Hepatocyte (in vitro differentiated cells): ENCODE measurements around the gene ARHGEF4. TPM values are rescaled to one million over a fixed set of nuclear protein-coding genes. Genes with fewer than 3 reads are reported as not detected.

Experiments
- DNase-seq: peaks from one replicate; pipeline ENCODE4 v3.0.0-alpha.2; 2016; ENCODE audit warnings: low spot score
- H2AFZ ChIP-seq: fragments of 200-600 bp; sonication (generic); 2 replicates; pipeline ENCODE4 v1.6.0; 2016; ENCODE audit warnings: antibody characterized with exemption, mild to moderate bottlenecking
- H3K27ac ChIP-seq: fragments of 200-600 bp; sonication (generic); 2 replicates; pipeline ENCODE4 v1.5.1; 2016; ENCODE audit warnings: mild to moderate bottlenecking
- H3K27me3 ChIP-seq: fragments of 200-600 bp; sonication (generic); 2 replicates; pipeline ENCODE4 v1.6.1; 2016
- H3K36me3 ChIP-seq: fragments of 200-600 bp; sonication (generic); replicated peaks from 2 replicates; pipeline ENCODE4 v1.5.1; 2016; ENCODE audit warnings: low read depth; ENCODE audit not compliant: insufficient read depth
- H3K4me1 ChIP-seq: fragments of 200-600 bp; sonication (generic); 2 replicates; pipeline ENCODE4 v1.5.1; 2016; ENCODE audit warnings: mild to moderate bottlenecking, moderate library complexity; ENCODE audit not compliant: insufficient read depth
- H3K4me2 ChIP-seq: fragments of 200-600 bp; sonication (generic); 2 replicates; pipeline ENCODE4 v1.6.0; 2016
- H3K4me3 ChIP-seq: fragments of 200-600 bp; sonication (generic); 2 replicates; pipeline ENCODE4 v1.5.1; 2016; ENCODE audit warnings: mild to moderate bottlenecking
- H3K79me2 ChIP-seq: fragments of 200-600 bp; sonication (generic); 2 replicates; pipeline ENCODE4 v1.6.0; 2017; ENCODE audit warnings: mild to moderate bottlenecking
- H3K9me2 ChIP-seq: fragments of 200-600 bp; sonication (generic); replicated peaks from 2 replicates; pipeline ENCODE4 v1.6.0; 2017; ENCODE audit warnings: mild to moderate bottlenecking; ENCODE audit not compliant: insufficient read depth
- H3K9me3 ChIP-seq: fragments of 200-600 bp; sonication (generic); 2 replicates; pipeline ENCODE4 v1.5.1; 2016; ENCODE audit warnings: low read depth, mild to moderate bottlenecking
- H4K20me1 ChIP-seq: fragments of 200-600 bp; sonication (generic); 2 replicates; pipeline ENCODE4 v1.6.0; 2016; ENCODE audit warnings: mild to moderate bottlenecking; ENCODE audit not compliant: insufficient read depth, poor library complexity, severe bottlenecking
- CTCF ChIP-seq: fragments of 200-600 bp; sonication (generic); IDR thresholded peaks from 2 replicates; pipeline ENCODE4 v1.5.1; 2016; ENCODE audit warnings: antibody characterized with exemption, mild to moderate bottlenecking; ENCODE audit not compliant: poor library complexity
- EZH2 ChIP-seq: fragments of 200-600 bp; sonication (generic); IDR thresholded peaks from 2 replicates; pipeline ENCODE4 v1.6.1; 2016; ENCODE audit warnings: antibody characterized with exemption, mild to moderate bottlenecking, borderline replicate concordance
- EZH2phosphoT487 ChIP-seq: fragments of 200-600 bp; sonication (generic); IDR thresholded peaks from one replicate; pipeline ENCODE4 v1.6.1; 2018; ENCODE audit warnings: antibody characterized with exemption, mild to moderate bottlenecking, low read depth, moderate library complexity; ENCODE audit not compliant: unreplicated experiment, severe bottlenecking
- WGBS: methylation state at CpG from one replicate; pipeline ENCODE4 v1.1.6; 2016; ENCODE audit warnings: low lambda C conversion rate; ENCODE audit errors: missing lambda C conversion rate; 5-methylcytosine and 5-hydroxymethylcytosine counted together
- polyA plus RNA-seq: library from polyadenylated mRNA; unstranded; fragments of >200 nt; fragmentation: Nextera tagmentation; extraction: Ambion mirVana; gene quantifications from 2 replicates; pipeline ENCODE4 v1.2.1, GENCODE V29; 2016
- total RNA-seq: library from RNA; depleted of rRNA; stranded (reverse); fragments of >200 nt; gene quantifications from 2 replicates; pipeline ENCODE4 v1.2.3, GENCODE V29; 2014

ARHGEF4 gene
- total and polyA plus RNA-seq, 2 experiments from 2014 or later, result 11.2 to 15.8 TPM

GRCh38 chr2:131010566-131010965 is 173.9 kb downstream of the ARHGEF4 start:
- no peak overlapping the region for H3K4me3 ChIP-seq
- H2AFZ ChIP-seq, result no peak overlapping the region
- H3K4me1 ChIP-seq, result no peaks in the 10 kb centered on the region
- H4K20me1 ChIP-seq, result no peaks in the 10 kb centered on the region
- no peak for DNase-seq
- TF ChIP-seq CTCF (no peak), EZH2phosphoT487 (no peak), EZH2 (no peak)
- no peaks in the 10 kb centered on the region for H3K9me2 ChIP-seq
- no peaks in the 10 kb centered on the region for H3K36me3 ChIP-seq
- H3K9me3 ChIP-seq, result no peaks in the 10 kb centered on the region
- H3K27me3 ChIP-seq, result peaks cover 8% of the 10 kb centered on the region
- no peak overlapping the region for H3K4me2 ChIP-seq
- H3K79me2 ChIP-seq, result no peaks in the 10 kb centered on the region
- 85% methylated on average over 4 of the region's 4 CpGs for WGBS
- no peak overlapping the region for H3K27ac ChIP-seq

- H3K79me2 ChIP-seq, result no peaks in the 10 kb centered on the region
- H3K27me3 ChIP-seq, result peaks cover 8% of the 10 kb centered on the region
- no peak overlapping the region for H3K4me3 ChIP-seq
- no peak overlapping the region for H2AFZ ChIP-seq
- no peaks in the 10 kb centered on the region for H3K4me1 ChIP-seq
- TF ChIP-seq EZH2phosphoT487 (no peak), EZH2 (no peak), CTCF (no peak)
- no peak for DNase-seq
- H3K36me3 ChIP-seq, result no peaks in the 10 kb centered on the region
- no peaks in the 10 kb centered on the region for H3K9me2 ChIP-seq
- H3K27ac ChIP-seq, result no peak overlapping the region
- no peaks in the 10 kb centered on the region for H4K20me1 ChIP-seq
- 71% methylated on average over 7 of the region's 7 CpGs for WGBS
- no peaks in the 10 kb centered on the region for H3K9me3 ChIP-seq
- no peak overlapping the region for H3K4me2 ChIP-seq
Measured at GRCh38 chr2:131011486-131011885, 174.8 kb downstream of the ARHGEF4 start.

- Histone ChIP-seq H3K36me3 (no peaks in the 10 kb centered on the region), H3K4me1 (peaks cover 4% of the 10 kb centered on the region), H3K4me3 (no peak overlapping the region), H3K79me2 (no peaks in the 10 kb centered on the region), H3K27ac (no peak overlapping the region), H3K27me3 (peaks cover 8% of the 10 kb centered on the region), H3K9me3 (no peaks in the 10 kb centered on the region), H3K4me2 (no peak overlapping the region), H4K20me1 (no peaks in the 10 kb centered on the region), H3K9me2 (no peaks in the 10 kb centered on the region), H2AFZ (no peak overlapping the region)
- no peak for DNase-seq
- TF ChIP-seq EZH2, result no peak
- TF ChIP-seq CTCF, result no peak
- no peak for TF ChIP-seq EZH2phosphoT487
Measured at GRCh38 chr2:131014141-131014540, 177.4 kb downstream of the ARHGEF4 start.

GRCh38 chr2:131015764-131016163 is 179.1 kb downstream of the ARHGEF4 start:
- H3K9me2 ChIP-seq, result no peaks in the 10 kb centered on the region
- no peak overlapping the region for H3K4me3 ChIP-seq
- H3K4me2 ChIP-seq, result no peak overlapping the region
- 96% methylated on average over 11 of the region's 11 CpGs for WGBS
- no peak overlapping the region for H2AFZ ChIP-seq
- no peaks in the 10 kb centered on the region for H3K9me3 ChIP-seq
- H3K27ac ChIP-seq, result no peak overlapping the region
- H3K27me3 ChIP-seq, result no peaks in the 10 kb centered on the region
- H3K4me1 ChIP-seq, result peaks cover 4% of the 10 kb centered on the region
- H4K20me1 ChIP-seq, result no peaks in the 10 kb centered on the region
- TF ChIP-seq CTCF, result no peak
- no peak for TF ChIP-seq EZH2
- no peak for TF ChIP-seq EZH2phosphoT487
- H3K79me2 ChIP-seq, result no peaks in the 10 kb centered on the region
- DNase-seq, result no peak
- H3K36me3 ChIP-seq, result no peaks in the 10 kb centered on the region
